ENCODE measurements around the gene NRG3.

NRG3 gene

DNA sequence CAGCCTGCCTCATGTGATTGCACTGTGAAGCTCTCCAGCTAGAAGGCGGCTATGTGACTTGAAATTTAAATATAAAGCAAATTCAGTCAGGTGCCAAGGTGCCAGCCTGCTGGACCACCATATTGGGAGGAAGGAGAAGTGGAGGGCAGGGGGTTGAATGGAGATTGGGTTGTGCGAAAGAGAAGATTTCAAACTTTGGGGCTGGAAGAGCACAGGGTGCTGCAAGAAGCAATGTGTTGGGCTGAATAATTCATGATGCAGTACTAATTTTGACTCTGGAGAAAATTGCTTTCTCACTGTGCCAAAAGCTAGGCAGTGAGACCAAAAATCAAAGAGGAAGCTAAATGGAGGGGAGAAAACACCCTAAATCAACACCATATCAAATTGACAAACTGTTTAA, 335.3 kb downstream of the NRG3 start:
- DNase-seq (ENCODE audit: low read depth in 2 of 3, low spot score in 1 of 3) = no peak

DNA sequence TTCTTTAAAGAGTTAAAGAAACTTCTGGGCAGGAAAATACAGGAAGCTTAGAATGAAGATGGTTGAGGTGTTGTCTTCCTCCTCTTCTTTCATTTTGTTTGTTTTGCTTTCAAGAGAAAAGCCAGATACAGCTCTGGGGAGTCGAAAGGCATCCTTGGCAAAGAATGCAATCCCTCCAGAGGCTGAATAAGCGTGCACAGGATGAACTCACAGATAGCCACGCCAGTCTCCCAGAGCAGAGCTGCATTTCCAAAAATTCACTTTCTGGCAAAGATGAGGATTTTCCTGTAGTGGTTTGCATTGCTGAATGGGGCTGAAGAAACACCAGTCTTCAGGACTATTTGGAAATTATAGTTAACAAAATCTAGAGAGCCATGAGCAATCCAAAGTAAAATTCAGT, 336.4 kb downstream of the NRG3 start:
- no peak for DNase-seq (ENCODE audit: low read depth in 2 of 3, low spot score in 1 of 3)

DNA sequence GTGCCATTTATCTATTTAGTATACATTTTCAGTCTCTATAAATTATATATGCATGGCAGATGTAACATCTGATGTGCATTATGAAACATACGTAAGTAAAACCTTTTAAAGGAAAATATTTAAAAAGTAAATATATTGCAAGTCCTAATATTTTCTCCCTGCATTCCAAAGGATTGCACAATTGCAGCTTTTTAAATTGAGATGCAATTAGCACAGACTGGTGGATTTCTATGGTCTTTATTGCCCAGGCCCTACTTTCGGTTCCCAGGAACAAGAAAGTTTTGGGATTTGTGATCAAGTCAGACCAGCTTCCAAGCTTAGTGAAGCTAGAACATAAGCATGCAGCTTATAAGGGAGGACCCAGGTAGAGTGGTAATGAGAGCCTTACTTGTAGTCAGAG, 337.8 kb downstream of the NRG3 start:
- DNase-seq (ENCODE audit: low read depth in 2 of 3, low spot score in 1 of 3) = no peak

DNA sequence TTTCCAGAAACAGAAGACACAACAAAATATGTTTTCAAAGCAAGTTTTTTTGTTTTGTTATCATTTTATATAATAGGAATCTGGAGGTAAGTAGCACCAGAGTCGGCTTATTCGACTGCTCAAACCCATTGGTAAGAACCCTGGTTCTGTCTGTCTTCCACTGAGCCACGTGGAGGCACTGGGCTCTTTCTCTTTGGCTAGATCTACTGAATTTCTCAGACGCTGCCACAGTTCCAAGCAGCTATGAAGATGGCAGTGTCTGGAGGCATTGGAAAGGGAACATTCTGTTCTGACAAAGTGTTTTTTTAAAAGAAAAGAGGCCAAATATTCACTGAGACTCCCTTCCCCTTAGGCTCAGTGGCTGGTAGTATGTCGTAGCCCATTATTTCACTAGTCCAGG, 338.8 kb downstream of the NRG3 start:
- no peak for DNase-seq (ENCODE audit: low read depth in 2 of 3, low spot score in 1 of 3)

DNA sequence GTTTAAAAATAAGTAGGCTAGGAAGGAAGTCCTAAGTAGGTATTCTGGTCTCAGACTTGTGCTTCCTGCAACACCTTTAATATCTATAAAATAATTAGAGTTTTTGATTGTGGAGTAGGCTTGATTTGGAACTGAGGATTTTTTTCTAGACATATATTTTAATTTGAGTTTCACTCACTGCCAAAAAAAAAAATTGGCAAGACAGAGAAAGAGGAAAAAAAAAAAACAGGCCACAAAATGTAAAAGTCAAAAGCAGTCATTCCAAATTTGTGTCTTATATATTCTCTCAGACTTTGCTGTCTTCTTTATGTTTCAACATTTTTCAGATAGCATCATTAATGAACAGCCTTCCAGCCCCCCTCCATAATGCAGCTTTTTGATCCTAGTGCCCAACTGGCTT, 346.1 kb downstream of the NRG3 start:
- DNase-seq (ENCODE audit: low read depth in 2 of 3, low spot score in 1 of 3) = no peak

DNA sequence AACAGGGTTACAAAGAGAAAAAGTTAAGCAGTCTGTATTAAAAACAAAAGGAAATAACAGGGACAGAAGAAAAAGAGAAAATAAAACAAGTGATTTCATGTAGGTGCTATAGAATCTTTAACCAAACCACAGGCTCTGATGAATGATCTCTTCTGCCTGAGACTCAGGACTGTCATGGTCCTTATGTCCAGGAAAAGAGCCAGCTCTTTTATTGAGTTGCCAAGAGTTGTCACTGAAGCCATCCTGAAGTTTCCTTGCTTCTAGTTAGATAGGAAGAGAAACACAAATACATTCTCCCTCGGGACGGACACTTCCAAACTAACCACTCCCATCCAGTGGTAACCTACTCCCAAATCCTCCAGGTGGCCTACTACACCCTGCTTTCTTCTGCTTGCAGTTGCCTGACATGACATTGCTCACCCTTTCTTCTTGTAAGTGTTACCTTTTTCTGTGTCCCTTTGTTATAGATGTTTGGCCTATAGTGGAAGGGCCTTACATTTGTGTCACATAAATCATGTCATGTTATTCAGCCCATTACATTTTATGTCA, 346.7 kb downstream of the NRG3 start:
- DNase-seq (ENCODE audit: low read depth in 2 of 3, low spot score in 1 of 3) = no peak

DNA sequence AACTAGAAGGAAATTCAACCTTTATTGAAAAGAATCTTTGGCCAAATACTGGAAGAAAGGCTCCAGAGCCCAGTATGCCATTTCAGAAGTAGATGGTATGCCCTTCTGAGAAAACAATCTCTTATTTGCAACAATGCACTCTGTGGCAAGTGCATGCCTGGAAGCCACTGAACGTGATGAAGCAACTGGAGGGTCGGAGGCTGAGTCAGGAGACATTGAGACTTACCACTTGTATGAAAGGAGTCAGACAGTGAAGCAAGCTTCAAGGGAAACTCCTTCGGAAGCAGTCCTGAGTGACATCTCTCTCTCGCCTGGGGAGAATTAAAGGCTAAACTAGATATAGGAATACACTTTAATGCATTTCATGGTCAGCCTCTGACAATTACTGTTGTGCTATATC, 353.7 kb downstream of the NRG3 start:
- no peak for DNase-seq (ENCODE audit: low read depth in 2 of 3, low spot score in 1 of 3)

DNA sequence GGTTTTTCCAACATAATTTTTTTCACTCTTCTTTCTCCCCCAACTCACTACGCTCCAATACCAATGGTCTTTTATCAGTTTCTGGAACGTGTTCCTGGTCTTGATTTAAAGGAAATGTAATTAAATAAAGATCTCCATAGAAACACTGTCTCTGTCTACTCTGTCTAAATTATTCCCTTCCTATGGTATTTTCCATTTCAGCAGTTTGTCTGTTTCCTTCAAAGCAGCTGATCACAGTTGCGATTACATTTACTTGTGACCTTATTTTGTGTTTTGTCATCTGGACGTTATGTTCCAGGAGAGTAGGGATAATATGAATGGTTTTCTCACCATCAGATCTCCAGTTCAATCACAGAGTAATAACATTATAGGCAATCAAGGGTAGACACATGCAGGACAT, 359.2 kb downstream of the NRG3 start:
- DNase-seq (ENCODE audit: low read depth in 2 of 3, low spot score in 1 of 3) = no peak

DNA sequence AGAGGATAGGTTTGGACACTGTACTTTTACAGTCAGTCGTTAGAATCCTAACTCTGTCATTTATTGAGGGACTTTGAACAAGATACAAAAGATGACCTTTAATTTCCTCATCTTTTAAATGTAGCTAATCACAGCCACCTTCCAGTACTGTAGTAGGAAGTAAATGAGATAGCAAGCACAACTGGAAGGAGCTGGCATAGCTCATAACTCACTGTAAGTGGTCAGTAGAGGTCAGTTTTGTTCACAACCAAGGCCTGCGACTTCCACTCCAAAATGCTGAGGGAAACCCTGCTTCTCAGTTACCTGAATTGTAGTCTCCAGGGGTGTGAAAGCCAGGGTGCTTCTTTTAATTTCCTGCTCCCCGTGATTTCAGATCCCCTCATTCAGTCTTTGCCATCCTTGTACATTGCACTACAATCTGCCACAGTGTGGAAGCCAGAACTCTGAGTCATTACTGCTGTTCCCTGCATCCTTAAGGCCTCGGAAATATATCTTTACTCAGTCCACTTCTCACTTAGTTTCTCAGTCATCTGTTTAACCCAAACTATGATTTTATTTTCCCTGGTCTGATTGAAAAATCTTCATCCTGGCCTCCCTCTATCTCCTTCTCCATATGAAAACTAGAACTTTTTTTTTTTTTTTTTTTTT, 361.2 kb downstream of the NRG3 start:
- no peak for DNase-seq (ENCODE audit: low read depth in 2 of 3, low spot score in 1 of 3)

DNA sequence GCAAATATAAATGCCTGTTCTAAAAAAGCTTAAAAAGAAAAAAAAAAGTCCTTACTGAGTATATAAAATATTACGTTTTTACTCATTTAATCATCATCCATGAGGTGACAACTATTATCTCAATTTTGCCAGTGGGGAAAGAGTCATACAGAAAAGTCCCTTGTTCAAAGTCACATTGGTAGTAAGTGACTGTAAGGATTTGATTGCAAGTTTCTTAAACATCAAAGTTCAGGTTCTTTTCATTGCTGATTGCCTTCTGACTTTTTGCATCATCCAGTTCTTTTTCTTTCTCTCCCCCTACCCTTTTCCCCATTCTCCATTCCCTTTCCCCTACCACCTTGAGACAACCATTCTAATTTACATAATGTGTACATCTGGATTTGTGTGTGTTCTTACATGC, 363.3 kb downstream of the NRG3 start:
- DNase-seq (ENCODE audit: low read depth in 2 of 3, low spot score in 1 of 3) = no peak

DNA sequence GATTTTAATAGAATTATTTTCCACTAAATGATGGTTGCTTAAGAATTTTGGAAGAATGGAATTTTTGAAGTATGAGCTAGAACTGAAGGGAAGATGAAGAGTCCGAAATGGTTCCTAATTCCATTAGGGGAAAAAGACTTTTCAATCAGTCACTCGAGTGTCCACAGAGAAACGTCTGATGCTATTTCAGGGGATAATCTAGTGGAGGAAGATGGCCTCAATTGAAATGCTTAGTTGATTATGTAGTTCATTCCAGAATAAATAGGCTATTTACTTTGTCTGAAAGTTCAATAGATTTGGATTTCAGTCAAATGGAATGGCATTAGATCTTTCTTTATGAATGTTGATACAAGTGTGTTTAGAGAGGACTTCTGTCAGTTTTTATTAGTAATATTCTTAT, 365.4 kb downstream of the NRG3 start:
- no peak for DNase-seq (ENCODE audit: low read depth in 2 of 3, low spot score in 1 of 3)

DNA sequence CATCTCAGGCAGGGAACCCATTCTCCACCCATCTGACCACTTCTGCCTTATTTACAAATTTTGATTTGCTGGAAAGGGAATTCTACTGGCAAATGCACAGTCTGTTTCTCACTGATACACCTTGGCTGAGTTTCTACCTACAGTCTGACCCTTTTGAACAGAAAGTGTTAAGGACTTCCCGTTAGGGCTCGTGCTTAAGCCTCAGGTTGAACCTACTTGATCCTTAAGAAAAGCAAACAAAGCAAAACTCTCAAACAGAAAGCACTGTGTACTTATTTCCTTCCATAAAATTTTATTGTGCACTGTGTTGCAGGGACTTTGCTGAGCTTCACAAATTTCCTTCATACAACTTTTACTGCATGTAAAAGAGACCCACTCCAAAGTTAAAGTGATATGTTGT, 367.8 kb downstream of the NRG3 start:
- no peak for DNase-seq (ENCODE audit: low read depth in 2 of 3, low spot score in 1 of 3)

DNA sequence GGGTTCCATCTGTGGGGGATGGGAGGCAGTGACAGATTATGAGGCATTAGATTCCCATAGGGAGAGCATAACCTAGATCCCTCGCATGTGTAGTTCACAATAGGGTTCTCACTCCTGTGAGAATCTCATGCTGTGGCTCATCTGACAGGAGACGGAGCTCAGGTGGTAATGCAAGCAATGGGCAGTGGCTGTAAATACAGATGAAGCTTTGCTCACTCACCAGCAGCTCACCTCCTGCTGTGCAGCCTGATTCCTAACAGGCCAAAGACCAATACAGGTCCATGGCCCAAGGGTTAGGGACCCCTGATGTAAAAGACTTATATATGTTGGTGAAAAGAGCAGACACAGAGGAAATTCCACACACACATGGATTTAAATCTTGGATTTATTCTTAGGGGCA, 370.2 kb downstream of the NRG3 start:
- no peak for DNase-seq (ENCODE audit: low read depth in 2 of 3, low spot score in 1 of 3)

DNA sequence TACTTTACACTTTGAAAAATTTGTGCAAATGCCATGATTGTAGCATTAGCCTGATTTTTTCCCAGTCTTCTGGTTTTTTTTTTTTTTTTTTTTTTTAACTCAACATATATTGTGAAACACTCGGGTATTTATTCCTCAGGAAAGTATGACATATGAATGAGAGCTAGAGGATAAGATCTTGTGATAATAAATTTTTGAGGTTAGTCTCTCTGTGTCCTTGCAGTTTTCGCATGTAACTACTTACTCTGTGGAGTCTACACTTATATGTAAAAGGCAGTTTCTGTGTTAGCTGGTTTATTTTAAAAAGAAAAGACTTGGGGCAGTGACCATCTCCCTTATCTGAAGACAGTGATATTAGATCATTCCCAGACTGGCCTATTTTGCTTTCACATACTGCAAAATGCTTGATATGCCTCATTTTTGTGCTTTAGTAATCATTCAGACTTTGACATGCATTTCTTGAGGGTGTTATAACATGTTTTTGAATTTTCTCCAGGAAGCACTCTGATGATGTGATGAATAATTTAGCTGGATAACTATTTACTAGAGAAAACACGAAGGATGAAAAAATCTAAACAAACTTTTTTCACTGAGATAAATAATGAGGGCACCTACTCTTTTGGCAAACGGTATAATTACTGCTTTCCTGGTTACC, 371.0 kb downstream of the NRG3 start:
- DNase-seq (ENCODE audit: low read depth in 2 of 3, low spot score in 1 of 3) = no peak

DNA sequence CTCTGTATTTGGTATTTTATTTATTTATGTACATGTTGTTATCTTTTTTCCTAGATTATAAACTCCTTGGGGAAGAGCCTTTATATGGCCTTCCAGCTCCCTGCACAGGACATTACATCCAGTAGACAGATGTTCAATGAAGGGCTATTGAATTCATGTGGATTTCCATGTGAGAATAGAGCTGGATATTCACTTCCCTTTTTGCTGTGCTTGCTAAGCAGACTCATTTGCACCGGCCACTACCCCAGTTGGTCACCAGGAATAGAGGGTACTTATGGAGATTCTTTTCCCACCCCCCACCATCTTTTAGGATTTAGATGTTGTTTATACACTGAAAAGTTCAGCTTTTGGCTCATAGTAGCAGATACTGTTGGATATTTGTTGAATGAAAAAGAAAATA, 374.1 kb downstream of the NRG3 start:
- DNase-seq (ENCODE audit: low read depth in 2 of 3, low spot score in 1 of 3) = no peak

DNA sequence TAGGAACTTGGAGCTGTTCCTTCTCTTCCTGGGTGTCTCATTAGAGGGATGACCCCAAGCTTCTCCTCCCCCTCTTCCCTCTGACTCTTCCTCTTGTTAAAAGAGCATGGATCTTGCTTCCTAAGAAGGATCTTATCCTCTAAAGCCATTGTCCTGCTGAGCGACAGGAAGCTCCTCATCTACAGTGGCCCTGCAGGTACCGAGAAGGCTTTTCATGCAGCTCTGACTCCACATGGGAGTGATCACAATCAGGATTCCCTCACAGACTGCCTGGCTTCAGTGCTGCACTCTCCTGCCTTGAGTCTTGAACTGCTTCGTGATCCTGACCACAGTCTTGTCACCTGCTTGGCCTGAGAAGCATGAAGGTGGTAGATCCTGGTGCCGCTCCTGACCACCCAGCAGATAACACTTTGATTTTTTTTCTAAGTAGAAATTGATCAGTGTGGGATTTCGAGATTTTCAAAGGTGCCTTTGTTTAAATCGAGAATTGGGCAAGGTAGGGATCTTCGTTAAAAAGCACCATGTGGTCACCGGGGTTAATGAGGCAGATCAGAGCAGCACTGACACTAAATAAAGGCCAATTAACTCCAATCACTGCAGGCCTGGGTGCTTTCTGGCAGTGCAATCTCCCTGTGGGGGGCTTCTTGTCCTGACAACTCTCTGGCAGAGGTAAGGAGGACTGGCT, 376.4 kb downstream of the NRG3 start:
- no peak for DNase-seq (ENCODE audit: low read depth in 2 of 3, low spot score in 1 of 3)

DNA sequence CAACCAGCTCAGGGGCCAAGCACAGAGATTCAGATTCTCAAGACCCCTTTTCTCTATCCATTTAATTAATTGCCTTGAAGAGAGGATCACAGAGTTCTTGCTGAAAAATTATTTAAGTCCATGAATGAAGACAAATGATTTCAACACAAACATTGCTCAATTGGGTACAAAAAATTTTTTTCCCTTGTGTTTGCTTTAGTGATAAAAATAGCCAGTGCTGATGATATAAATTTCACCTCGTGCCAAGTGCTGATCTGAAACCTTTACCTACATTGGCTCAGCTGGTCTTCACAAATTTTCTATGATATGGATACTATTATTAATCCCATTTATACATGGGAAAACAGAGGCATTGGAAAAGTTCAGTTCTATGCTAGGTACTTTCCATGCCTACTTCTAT, 377.1 kb downstream of the NRG3 start:
- DNase-seq (ENCODE audit: low read depth in 2 of 3, low spot score in 1 of 3) = no peak

DNA sequence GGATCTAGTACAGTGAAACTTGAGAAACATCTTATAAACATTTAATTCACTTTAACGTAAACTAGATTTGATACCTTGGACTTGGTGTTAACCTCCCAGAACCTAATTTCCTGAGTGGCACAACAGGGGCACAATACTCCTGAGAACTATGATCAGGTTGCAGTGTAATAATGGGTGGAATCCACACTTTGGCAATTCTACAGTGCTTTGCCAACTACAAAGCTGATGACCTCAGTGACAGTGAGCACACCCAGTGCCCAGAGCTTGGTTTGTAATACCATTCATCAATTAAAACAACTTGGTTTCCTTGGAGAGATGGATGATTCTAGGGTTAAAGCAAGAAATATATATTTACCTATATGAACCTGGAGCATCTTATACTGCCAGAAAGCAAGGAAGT, 379.2 kb downstream of the NRG3 start:
- no peak for DNase-seq (ENCODE audit: low read depth in 2 of 3, low spot score in 1 of 3)

DNA sequence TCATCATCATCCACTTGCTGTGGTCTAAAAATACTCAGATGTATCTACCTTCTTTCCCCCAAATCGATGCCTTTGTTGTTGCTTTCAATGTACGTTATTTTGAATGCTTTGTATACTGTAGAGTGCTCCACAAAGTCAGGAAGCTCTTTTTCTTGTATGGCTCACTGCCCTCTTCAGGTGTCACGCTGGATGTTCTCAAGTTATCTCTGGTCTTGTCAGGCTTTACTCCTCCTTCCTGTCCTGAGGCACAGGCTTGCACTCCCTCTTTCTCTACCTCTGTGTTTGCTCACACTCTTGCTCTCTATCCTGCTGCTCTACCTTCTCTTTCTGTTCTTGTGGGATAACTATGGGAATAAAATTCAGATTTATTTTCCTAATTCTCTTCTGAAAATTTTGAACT, 381.3 kb downstream of the NRG3 start:
- no peak for DNase-seq (ENCODE audit: low read depth in 2 of 3, low spot score in 1 of 3)

DNA sequence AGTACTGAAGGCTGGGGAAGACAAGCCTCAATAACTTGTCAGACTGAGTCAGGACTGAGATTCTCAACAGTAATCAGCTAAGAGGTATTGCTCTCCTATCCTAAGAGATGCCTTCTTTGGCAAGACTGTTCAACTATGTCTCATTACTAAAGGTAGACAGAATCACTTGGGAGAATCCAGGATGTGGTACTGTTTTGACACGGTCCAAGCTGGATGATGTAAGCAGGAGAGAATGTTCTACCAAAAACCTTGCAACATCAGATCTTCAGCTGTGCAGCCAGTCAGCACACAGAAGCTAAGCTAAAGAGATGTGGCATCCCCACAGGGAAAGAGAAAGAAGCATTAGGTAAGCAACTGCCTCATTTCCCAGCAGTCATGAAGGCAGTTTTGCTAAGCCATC, 391.4 kb downstream of the NRG3 start:
- DNase-seq (ENCODE audit: low read depth in 2 of 3, low spot score in 1 of 3) = no peak

DNA sequence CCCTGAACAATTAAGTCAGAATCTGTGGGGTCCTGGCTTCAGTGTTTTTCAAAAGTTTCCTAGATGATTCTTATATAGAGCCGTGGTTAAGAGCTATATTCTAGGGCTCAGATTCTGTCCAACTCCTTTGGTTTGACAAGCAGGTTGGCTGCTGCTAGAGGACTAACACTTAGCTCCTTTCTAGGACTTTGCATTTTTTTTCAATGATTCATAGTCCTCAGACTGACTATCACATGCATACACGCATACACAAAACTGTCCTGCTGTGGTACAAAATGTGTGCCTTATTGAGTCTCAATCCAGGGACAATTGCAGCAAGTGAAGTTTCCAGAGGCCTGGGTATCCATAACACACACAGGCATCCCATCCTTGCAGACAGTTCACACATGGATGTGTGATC, 392.0 kb downstream of the NRG3 start:
- DNase-seq (ENCODE audit: low read depth in 2 of 3, low spot score in 1 of 3) = no peak

DNA sequence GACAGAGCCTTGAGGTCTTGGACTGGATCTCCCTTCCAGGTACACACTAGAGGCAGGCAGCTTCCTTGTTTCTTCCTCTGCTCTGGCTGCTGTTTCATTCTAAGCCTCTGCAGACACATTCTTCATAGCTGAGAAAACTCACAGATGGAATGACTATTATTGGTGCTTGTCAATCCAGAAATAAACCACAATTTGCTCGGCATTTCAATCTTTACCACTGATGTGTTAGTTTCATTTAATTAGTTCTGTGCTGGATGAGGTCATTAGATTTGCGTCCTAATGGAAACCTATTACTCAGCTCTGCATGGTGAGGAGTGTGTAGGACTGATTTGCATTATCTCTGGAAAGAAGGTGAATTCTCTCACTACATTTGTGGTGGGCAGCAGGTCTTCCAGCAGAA, 392.5 kb downstream of the NRG3 start:
- no peak for DNase-seq (ENCODE audit: low read depth in 2 of 3, low spot score in 1 of 3)

DNA sequence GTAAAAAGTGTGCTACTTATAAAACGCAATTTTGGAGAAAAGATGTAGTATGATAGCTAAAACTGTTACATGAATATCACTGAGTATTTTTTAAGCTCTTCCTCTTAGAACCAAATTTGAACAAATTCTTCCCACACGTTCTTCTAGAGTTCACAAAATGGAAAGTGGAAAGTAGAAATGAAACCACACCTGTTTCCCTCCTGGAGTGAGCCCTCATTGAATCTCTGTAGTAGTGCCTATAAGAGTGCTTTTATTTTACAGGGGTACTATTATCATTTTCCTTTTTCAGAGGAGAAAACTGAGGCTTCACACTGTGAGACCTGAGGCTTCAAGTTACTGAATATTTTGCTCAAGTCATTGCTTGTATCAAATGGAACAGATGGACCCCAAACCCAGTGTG, 393.0 kb downstream of the NRG3 start:
- no peak for DNase-seq (ENCODE audit: low read depth in 2 of 3, low spot score in 1 of 3)
